Liver (tissue), 9 donors: Measurements from ENCODE around the gene BCL6B. TPM values are rescaled to one million over a fixed set of nuclear protein-coding genes. Genes with fewer than 3 reads are reported as not detected.

Experiments
- DNase-seq: peaks from one replicate; pipeline ENCODE4 v3.0.0-alpha.2; 2017; ENCODE audit warnings: low spot score
- H3K27ac ChIP-seq, 2 donors: one replicate each; pipeline ENCODE4 v1.7.0; 2013; ENCODE audit warnings: inconsistent platforms in 2 of 2, low read length in 2 of 2, control low read depth in 1 of 2, low read depth in 1 of 2, mild to moderate bottlenecking in 1 of 2
- H3K27me3 ChIP-seq, 4 donors: one replicate each; pipeline versions ENCODE4 v1.6.1 to v1.7.0; 2013; ENCODE audit warnings: low read length in 3 of 4, inconsistent platforms in 1 of 4, mild to moderate bottlenecking in 1 of 4, moderate library complexity in 1 of 4; ENCODE audit not compliant: control insufficient read depth in 4 of 4, insufficient read depth in 4 of 4
- H3K36me3 ChIP-seq, 4 donors: one replicate each; pipeline versions ENCODE4 v1.6.1 to v1.7.0; 2013; ENCODE audit warnings: low read length in 3 of 4, mild to moderate bottlenecking in 3 of 4, low read depth in 1 of 4, moderate library complexity in 1 of 4; ENCODE audit not compliant: control insufficient read depth in 4 of 4, insufficient read depth in 3 of 4
- H3K4me1 ChIP-seq, 4 donors: one replicate each; pipeline versions ENCODE4 v1.6.1 to v1.7.0; 2013; ENCODE audit warnings: low read length in 3 of 4, mild to moderate bottlenecking in 3 of 4, moderate library complexity in 1 of 4; ENCODE audit not compliant: control insufficient read depth in 4 of 4, insufficient read depth in 4 of 4
- H3K4me3 ChIP-seq, 3 donors: one replicate each; pipeline versions ENCODE4 v1.6.1 to v1.7.0; 2013; ENCODE audit warnings: low read length in 3 of 3, control low read depth in 1 of 3, low read depth in 1 of 3, mild to moderate bottlenecking in 1 of 3
- H3K9ac ChIP-seq, 2 donors: one replicate each; pipeline ENCODE4 v1.7.0; 2013; ENCODE audit warnings: low read length in 2 of 2, mild to moderate bottlenecking in 2 of 2, moderate library complexity in 2 of 2, control low read depth in 1 of 2, low read depth in 1 of 2
- H3K9me3 ChIP-seq, 4 donors: one replicate each; pipeline versions ENCODE4 v1.6.1 to v1.7.0; 2013; ENCODE audit warnings: low read length in 3 of 4; ENCODE audit not compliant: control insufficient read depth in 4 of 4
- EGR1 ChIP-seq, 2 donors: IDR thresholded peaks; 2 replicates each; pipeline ENCODE4 v1.6.1; 2016 to 2018; ENCODE audit warnings: antibody characterized with exemption in 2 of 2, low read depth in 2 of 2
- FOXA1 ChIP-seq: IDR thresholded peaks from 2 replicates; pipeline ENCODE4 v1.6.1; 2016; ENCODE audit warnings: antibody characterized with exemption
- FOXA2 ChIP-seq: IDR thresholded peaks from 2 replicates; pipeline ENCODE4 v1.6.1; 2016; ENCODE audit warnings: antibody characterized with exemption
- GABPA ChIP-seq, 2 donors: IDR thresholded peaks in 1 of 2; conservative IDR thresholded peaks in 1 of 2; 2 replicates each; pipeline ENCODE4 v1.6.1; 2016; ENCODE audit warnings: antibody characterized with exemption in 2 of 2, mild to moderate bottlenecking in 1 of 2, moderate library complexity in 1 of 2
- HNF4A ChIP-seq, 2 donors: conservative IDR thresholded peaks; 2 replicates each; pipeline ENCODE4 v1.6.1; 2016; ENCODE audit warnings: antibody characterized with exemption in 2 of 2, mild to moderate bottlenecking in 2 of 2
- HNF4G ChIP-seq: IDR thresholded peaks from 2 replicates; pipeline ENCODE4 v1.6.1; 2016; ENCODE audit warnings: antibody characterized with exemption
- JUND ChIP-seq, 2 donors: IDR thresholded peaks; 2 replicates each; pipeline ENCODE4 v1.6.1; 2016; ENCODE audit warnings: antibody characterized with exemption in 2 of 2
- MAX ChIP-seq: IDR thresholded peaks from 2 replicates; pipeline ENCODE4 v1.6.1; 2016; ENCODE audit warnings: antibody characterized with exemption
- NR2F2 ChIP-seq: IDR thresholded peaks from 2 replicates; pipeline ENCODE4 v1.6.1; 2016; ENCODE audit warnings: antibody characterized with exemption
- RAD21 ChIP-seq, 2 donors: IDR thresholded peaks; 2 replicates each; pipeline ENCODE4 v1.6.1; 2016; ENCODE audit warnings: antibody characterized with exemption in 2 of 2, mild to moderate bottlenecking in 2 of 2
- REST ChIP-seq: IDR thresholded peaks from 2 replicates; pipeline ENCODE4 v1.6.1; 2016; ENCODE audit warnings: antibody characterized with exemption, mild to moderate bottlenecking
- RXRA ChIP-seq, 2 donors: IDR thresholded peaks; 2 replicates each; pipeline ENCODE4 v1.6.1; 2017 to 2018; ENCODE audit warnings: antibody characterized with exemption in 2 of 2, mild to moderate bottlenecking in 1 of 2
- SP1 ChIP-seq: IDR thresholded peaks from 2 replicates; pipeline ENCODE4 v1.6.1; 2018; ENCODE audit warnings: antibody characterized with exemption, mild to moderate bottlenecking
- TAF1 ChIP-seq: conservative IDR thresholded peaks from 2 replicates; pipeline ENCODE4 v1.6.1; 2016; ENCODE audit warnings: antibody characterized with exemption, mild to moderate bottlenecking
- YY1 ChIP-seq: IDR thresholded peaks from 2 replicates; pipeline ENCODE4 v1.6.1; 2016; ENCODE audit warnings: antibody characterized with exemption, mild to moderate bottlenecking
- ZBTB33 ChIP-seq: IDR thresholded peaks from 2 replicates; pipeline ENCODE4 v1.6.1; 2016; ENCODE audit warnings: antibody characterized with exemption
- WGBS: extraction: QIAGEN DNeasy Blood & Tissue Kit; methylation state at CpG from one replicate; pipeline ENCODE4 v1.1.7; 2013; 5-methylcytosine and 5-hydroxymethylcytosine counted together
- polyA plus RNA-seq, 2 donors: library from polyadenylated mRNA; stranded (reverse) in 1 of 2; unstranded in 1 of 2; fragments of 200-250 nt in 1 of 2; fragments of >200 nt in 1 of 2; fragmentation: Nextera tagmentation in 1 of 2; extraction: Ambion mirVana in 1 of 2; gene quantifications; one replicate each; pipeline versions ENCODE4 v1.2.1 to v1.2.3, GENCODE V29; 2013 to 2015
- total RNA-seq, 2 donors: library from RNA; depleted of rRNA; stranded (reverse); fragments of >200 nt; gene quantifications; one replicate each; pipeline ENCODE4 v1.2.3, GENCODE V29; 2014
- TF ChIP-seq, protein P1 (sequence below): IDR thresholded peaks from 2 replicates; pipeline ENCODE4 v1.6.1; 2016; ENCODE audit warnings: antibody characterized with exemption
- TF ChIP-seq, protein P2 (sequence below): fragments of 150-350 bp; IDR thresholded peaks from 2 replicates; pipeline ENCODE4 v1.5.1; 2017; ENCODE audit warnings: improper control_type of control experiment, low read depth, low read length; ENCODE audit not compliant: missing input control
- donor health status: healthy.
- donor health status: healthy.
- donor health status: healthy.
- donor health status: healthy.
- donor health status: healthy.

The BCL6B gene
- total and polyA plus RNA-seq, 4 donors = 1.1 to 5.7 (median 1.8) TPM

- Histone ChIP-seq H3K9me3 (no peaks in the 10 kb centered on the region), H3K4me1 (peaks cover 9 to 40% (median 25%) of the 10 kb centered on the region in 4 donors), H3K27ac (peak overlapping the region; percentile 66 to 75), H3K9ac (peak overlapping the region; percentile 58 to 68), H3K4me3 (peak overlapping the region in 2 of 3 donors; percentile 58 to 76), H3K36me3 (no peaks in the 10 kb centered on the region), H3K27me3 (no peaks in the 10 kb centered on the region)
- DNase-seq = no peak
- WGBS = 42% methylated on average over 10 of the region's 10 CpGs
- TF ChIP-seq TAF1 = no peak
- TF ChIP-seq JUND (IDR thresholded peaks at IDR 0.05) = no peak
- TF ChIP-seq EGR1 (IDR thresholded peaks at IDR 0.05; ENCODE audit: low read depth in 2 of 2) = no peak
- TF ChIP-seq MAX = no peak
- TF ChIP-seq YY1 = no peak
- TF ChIP-seq HNF4G = no peak
- TF ChIP-seq NR2F2 = no peak
- no peak for TF ChIP-seq FOXA2
- no peak for TF ChIP-seq SP1
- TF ChIP-seq, protein P1, sequence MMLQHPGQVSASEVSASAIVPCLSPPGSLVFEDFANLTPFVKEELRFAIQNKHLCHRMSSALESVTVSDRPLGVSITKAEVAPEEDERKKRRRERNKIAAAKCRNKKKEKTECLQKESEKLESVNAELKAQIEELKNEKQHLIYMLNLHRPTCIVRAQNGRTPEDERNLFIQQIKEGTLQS = no peak
- TF ChIP-seq ZBTB33 = no peak
- no peak for TF ChIP-seq HNF4A (conservative IDR thresholded peaks at IDR 0.05)
- TF ChIP-seq GABPA (IDR thresholded peaks at IDR 0.05 in 1 of 2, conservative IDR thresholded peaks at IDR 0.05 in 1 of 2) = no peak
- TF ChIP-seq, protein P2, sequence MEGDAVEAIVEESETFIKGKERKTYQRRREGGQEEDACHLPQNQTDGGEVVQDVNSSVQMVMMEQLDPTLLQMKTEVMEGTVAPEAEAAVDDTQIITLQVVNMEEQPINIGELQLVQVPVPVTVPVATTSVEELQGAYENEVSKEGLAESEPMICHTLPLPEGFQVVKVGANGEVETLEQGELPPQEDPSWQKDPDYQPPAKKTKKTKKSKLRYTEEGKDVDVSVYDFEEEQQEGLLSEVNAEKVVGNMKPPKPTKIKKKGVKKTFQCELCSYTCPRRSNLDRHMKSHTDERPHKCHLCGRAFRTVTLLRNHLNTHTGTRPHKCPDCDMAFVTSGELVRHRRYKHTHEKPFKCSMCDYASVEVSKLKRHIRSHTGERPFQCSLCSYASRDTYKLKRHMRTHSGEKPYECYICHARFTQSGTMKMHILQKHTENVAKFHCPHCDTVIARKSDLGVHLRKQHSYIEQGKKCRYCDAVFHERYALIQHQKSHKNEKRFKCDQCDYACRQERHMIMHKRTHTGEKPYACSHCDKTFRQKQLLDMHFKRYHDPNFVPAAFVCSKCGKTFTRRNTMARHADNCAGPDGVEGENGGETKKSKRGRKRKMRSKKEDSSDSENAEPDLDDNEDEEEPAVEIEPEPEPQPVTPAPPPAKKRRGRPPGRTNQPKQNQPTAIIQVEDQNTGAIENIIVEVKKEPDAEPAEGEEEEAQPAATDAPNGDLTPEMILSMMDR = no peak
- TF ChIP-seq RXRA (IDR thresholded peaks at IDR 0.05) = no peak
- no peak for TF ChIP-seq REST
- no peak for TF ChIP-seq RAD21 (IDR thresholded peaks at IDR 0.05)
- no peak for TF ChIP-seq FOXA1
Observed at GRCh38 chr17:7019367-7019766, 3.5 kb upstream of the BCL6B start.
